CD4-positive, alpha-beta T cell treated with Interleukin-2 at 100 ng/mL for 4 hours (primary cell): Measurements from ENCODE around the gene HOXD13.

ENCODE experiments used
- DNase-seq: peaks from one replicate; pipeline ENCODE4 v3.0.0-alpha.2; 2020; ENCODE audit warnings: low spot score

The HOXD13 gene

DNA sequence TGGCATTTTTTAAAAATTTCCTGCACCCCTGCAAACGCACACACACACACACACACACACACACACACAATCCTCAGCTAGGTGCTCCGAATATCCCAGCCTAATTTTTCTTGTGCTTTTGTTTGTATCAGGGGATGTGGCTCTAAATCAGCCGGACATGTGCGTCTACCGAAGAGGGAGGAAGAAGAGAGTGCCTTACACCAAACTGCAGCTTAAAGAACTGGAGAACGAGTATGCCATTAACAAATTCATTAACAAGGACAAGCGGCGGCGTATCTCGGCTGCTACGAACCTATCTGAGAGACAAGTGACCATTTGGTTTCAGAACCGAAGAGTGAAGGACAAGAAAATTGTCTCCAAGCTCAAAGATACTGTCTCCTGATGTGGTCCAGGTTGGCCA, 1.8 kb downstream of the HOXD13 start:
- no peak for DNase-seq

DNA sequence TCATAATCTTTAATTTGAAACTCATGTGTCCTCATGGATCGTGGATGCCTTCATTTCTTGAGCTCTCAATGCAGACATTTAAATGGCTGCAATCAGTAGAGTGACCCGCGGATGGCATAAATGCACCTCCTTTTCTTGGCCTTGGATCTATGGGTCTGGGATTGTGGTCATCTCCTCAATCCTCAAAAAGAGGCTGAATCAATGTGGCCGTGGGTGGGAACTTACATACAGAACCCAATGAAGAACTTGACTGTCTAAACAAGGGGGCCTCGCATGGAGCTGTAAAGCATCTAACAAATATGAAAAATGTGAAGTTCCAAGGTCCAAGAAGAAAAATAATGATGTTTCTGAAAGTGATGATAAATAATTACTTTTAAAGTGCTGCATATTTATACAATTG, 2.9 kb downstream of the HOXD13 start:
- DNase-seq = no peak

DNA sequence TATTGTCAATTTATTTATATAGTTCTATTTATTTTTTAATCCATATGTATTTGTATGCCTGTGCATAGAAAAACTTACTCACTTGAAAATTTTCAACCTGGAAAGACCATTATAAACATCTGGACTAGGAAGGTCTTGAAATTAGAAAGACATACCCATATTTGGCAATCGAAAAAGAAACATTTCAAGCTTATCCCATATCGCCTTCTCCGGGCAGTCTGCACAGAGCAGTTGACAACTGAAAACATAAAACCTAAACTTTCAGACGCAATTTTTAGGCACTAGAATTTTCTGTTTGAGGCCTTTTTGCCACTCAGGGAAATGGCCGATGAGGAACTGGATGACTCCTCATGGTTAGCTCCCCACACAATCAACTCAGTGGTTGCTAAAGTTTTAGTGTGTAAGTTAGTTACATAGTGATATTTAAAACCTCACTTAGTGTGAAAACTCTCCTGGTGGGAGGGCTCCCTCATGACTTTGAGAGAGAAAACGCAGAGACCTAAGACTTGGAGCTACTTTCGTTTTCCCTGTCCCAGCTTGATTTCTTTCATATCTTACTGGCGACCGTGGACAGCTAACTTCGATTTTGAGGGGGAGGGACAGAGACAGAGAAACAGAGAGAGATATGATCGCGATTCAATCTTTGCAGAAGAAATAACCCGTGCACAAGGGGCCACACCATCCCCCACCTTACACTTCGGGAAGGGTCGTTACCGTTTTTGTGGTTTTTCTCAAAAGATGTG, 3.9 kb downstream of the HOXD13 start:
- no peak for DNase-seq

DNA sequence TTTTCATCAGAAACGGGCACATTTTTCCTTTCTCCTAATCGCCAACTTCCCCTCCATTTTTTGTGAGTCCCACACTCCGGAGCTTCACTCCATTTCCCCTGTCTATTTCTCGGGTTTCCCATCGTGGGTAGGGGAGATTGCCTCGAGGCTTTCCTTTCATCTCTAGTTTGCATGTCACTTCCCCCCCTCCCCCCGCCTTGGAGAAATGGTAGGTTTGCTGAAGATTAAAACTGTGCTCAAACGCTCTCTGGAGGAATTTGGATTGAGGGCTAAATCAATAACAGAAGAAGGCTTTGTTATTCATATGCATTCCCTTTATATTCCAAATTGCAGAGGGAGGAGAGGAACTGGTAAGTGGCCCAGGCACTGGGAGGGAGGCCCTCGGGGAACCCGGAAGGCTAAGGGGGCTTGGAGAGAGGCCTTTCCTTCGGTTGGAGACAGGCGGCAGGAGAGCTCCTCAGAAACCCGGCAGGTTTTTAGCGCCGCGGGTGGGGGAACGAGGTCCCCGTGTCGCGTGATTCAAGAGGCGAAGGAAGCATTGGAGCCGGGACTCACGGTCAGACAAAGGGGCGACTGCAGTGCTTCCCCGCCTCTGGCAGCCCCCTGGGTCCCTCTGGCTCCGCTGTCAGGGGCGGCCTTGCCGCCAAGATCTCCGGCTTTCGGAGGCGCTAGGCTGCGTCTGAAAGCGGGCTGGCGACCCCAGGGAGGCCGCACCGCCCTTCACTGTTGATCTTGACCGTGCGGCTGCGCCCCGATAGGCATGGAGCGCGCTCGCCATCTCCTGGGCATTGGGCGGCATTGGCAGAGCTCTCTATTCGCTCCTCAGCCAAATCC, 4.7 kb downstream of the HOXD13 start:
- peak; percentile 56 for DNase-seq

DNA sequence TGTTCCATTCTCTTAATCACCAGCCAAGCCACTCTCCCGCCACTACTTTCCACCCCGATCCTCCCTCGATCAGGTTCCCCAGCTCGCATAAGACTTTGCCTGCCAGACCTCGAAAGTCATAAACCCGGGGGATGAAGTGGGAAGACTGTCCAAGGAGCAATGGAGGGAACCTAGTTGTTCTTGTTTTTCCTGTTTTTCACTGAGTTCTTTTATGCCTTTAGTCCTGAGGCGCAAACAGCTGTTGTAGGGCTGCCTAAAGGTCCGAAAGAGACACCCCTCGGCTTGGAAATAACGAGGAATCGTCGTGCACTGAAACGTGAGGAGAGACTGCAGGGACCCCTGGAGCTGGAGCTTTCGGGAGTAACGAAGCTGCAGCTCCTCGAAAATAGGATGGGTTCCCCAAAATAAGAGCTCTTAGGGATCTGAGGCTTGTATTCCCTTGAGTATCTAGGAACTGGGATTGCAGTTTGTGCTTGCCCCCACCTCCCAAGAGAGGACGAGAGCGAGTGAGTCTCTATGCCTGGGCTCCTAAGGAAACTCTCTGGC, 5.4 kb downstream of the HOXD13 start:
- no peak for DNase-seq

DNA sequence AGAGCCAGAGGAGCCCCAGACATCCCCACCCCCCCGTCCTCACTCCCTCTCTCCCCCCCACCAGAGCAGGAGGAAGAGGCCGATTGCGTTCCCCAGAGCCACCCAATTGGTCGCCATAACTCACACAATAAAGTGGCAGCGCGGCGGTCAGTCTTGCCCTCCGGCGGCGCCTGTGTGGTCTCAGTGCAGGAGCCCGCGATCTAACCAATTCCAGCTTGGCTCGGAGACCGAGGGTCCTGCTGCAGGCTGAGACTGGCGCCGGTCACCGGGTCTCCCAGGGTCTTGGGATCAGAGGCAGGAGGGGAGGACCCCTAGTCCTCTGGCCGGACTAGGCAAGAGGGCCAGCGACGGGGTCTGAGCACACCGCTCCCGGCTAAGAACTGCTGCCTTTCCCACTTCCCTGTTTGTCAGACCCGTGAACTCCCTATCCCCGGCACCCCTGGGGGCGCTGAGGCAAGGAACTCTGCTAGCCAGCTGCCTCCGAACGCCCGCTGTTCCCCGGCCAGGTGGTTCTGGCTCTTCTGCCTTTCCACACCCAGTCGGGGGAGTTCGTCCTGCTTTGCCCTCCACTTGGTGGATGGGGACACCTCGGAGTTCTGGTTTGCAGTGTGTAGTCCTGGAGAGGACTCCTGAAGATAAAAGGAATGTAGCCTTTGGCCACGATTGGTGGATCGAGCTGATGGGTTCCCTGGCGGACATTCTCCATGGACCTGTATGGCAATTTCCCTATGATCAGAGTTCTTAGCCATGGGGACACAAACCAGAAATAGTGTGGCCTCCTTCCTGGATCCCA, 6.0 kb downstream of the HOXD13 start:
- DNase-seq = no peak

DNA sequence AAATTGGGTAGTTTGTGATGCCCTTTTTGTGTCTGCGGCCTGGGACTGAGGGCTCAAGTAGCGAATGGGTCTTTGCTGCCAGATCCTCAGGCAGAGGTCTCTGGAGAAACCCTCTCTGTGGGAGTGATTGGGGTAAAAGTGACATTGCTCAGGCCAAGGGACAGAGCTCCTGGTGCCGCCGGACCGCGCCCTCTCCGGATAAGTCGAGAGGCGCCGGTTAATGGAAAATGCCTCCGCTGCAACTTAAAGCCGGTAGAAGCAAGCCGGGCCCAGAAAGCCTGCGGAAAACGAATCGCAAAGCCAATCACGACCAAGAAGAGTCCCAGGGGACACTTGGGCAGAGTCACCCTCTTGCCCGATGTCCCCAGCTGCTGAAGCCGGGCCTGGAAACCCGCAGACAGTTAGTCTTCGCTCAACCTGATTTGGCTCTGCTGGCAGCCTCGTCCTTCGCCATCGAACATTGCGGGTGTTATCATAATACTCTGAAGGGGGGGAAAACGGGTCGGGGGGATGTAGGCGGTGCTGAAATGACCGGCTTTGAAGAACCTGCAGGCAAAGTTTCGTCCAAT, 6.7 kb downstream of the HOXD13 start:
- DNase-seq = no peak

DNA sequence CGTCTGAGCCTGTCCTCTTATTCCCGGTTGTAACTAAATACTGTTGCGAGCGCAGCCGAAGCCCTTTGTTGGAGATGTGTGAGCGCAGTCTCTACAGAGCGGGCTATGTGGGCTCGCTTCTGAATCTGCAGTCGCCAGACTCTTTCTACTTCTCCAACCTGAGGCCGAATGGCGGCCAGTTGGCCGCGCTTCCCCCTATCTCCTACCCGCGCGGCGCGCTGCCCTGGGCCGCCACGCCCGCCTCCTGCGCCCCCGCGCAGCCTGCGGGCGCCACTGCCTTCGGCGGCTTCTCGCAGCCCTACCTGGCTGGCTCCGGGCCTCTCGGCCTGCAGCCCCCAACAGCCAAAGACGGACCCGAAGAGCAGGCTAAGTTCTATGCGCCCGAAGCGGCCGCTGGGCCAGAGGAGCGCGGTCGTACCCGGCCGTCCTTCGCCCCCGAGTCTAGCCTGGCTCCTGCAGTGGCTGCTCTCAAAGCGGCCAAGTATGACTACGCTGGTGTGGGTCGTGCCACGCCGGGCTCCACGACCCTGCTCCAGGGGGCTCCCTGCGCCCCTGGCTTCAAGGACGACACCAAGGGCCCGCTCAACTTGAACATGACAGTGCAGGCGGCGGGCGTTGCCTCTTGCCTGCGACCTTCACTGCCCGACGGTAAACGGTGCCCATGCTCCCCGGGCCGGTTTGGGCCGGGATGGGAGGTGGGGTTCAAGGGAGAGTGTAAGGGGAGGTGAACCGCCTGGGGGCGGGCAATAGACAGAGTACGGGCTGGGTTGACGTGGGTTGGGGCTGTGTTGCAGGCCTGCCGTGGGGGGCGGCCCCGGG, 7.4 kb downstream of the HOXD13 start, which contains the start of gene HOXD12:
Gene HOXD12, plus strand, starts transcription at position 68 of the 819 bp plus-strand sequence. Its CDS starts 7 bp downstream, at position 75.
- no peak for DNase-seq

DNA sequence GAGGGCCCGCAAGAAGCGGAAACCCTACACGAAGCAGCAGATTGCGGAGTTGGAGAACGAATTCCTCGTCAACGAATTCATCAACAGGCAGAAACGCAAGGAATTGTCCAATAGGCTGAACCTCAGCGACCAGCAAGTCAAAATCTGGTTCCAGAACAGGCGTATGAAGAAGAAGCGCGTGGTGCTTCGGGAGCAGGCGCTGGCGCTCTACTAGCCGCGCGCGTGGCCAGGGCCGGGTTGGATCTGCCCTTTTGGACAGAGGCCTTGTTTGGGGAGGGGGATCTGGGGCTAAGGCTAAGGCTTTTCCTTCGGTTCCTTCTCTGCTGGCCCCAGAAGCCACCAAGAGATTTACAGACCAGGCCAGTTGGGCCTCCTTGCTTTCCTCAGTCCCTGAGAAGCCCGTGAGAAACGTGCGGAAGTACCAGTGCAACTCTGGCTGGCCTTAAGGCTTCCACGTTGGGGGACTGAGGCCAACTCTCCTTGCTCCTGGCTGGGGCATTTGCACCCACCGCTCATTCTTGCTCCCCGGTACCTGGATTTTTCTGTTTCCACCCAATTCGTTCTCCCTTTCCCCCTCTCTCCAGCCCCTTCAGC, 8.1 kb downstream of the HOXD13 start:
- no peak for DNase-seq

DNA sequence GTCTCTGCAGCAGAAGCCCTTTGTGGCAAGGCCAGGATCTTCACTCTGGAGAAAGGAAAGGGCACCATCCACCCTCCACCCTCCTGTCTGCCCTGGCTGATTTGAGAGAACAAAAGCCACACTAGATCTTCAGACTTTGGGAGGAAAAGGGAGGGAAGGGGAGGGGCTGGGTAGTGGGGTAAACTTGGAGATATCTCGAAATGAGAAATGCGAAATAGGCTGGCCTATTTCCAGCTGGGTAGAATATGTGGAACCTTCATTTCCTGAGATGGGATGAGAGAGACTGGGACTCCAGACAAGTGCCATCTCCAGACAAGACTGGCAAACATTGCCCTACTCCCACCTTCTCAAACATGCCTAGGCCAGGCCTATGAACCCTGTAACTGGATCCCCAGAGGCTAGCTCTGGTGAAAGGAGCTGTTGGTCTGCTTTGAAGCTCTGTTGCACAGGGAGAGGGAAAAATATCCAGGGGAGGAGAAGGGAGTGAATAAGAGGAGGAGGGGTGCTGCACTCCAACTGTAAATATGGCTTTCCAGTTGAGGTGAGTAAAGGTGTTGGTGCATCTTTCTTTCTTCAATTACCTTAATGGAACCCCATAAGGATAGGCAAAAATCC, 8.8 kb downstream of the HOXD13 start:
- DNase-seq = no peak

DNA sequence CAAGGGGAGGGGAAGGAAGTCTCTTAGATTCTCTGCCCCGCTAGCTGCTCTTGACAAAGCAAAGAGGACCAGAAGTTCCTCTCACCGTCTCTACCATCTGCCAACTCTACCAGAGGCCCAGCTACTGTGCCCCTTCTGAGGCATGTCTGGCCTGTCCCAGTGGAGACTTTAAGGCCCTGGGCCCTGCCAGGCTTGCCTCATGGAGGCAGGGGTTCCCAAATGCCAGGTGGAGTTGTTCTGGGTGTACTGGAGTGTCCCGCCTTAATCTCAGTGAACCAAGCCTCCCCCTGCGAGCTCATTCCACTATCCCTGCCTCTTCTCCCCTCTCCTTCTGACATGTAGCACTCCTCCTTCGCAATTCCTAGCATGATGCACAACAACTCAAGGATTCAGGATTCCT, 9.3 kb downstream of the HOXD13 start:
- no peak for DNase-seq

DNA sequence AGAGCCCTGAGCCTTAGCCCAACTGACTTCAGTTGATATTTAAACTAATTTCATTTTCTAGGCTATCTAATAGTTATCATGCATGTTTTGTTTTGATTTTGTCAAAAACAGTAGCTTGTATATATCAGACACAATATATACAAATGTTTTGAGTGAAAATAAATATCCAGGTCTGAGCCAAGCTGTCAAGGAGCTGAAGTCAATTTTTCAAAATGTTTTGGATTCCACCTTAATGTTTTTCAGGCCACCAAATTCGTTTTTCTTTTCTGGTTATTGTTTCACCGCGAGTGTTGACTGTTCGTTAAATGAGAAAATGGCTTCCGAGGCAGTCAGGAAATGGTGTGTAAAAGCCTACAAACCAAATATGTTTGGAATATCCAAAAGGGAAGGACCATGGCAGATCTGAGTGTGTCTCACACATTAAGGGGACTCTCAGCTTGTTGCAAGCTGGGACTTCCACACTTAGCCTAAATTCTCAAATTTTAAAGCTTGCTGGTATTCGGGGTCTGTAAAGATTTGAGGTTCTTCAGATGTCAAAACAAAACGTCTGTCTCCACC, 9.9 kb downstream of the HOXD13 start:
- DNase-seq = no peak

DNA sequence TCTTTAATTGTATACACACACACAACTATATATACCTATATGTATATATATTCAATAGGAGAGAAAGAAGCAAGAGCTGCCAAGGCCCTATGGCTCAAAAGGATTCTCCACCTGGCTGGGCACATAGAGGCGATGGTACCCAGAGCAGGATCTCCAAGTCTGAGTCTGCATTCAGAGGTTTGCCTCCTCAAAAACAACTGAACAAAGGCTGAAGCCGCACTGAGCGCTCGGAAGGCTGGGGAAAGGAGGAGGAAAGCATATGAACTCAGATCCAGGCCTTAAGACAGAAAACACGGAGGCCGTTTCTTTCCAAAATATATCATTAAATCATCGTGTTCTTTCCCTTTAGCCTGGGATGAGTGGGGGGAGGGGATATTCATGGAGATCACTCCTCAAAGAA, 10.7 kb downstream of the HOXD13 start:
- DNase-seq = no peak

DNA sequence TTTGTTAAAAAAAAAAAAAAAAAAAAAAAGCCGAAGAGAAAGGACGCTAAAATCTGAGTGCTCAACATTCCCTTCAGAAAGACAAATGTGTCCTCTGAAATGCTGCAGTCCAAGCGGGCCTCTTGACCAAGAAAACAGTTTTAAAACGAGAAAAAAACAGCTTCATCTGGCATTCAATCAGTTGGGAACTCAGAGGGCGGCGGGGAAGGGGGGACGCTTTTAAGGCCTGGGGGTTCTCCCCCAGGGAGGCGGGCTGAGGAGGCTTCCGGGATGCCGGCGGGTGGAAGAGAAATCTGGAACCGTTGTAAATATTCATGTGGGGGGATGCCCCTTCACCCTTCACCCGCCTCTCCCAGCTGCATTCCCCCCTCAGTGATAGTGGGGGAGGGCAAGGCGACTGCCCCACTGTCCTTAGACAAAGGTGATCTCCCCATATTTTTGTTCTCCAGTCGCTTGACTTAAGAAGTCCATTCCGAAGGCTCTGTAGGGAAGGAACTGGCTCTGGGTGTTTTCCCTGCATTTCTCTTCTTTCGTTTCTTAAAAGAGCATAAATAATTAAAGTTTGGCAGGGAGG, 11.3 kb downstream of the HOXD13 start:
- DNase-seq = no peak

DNA sequence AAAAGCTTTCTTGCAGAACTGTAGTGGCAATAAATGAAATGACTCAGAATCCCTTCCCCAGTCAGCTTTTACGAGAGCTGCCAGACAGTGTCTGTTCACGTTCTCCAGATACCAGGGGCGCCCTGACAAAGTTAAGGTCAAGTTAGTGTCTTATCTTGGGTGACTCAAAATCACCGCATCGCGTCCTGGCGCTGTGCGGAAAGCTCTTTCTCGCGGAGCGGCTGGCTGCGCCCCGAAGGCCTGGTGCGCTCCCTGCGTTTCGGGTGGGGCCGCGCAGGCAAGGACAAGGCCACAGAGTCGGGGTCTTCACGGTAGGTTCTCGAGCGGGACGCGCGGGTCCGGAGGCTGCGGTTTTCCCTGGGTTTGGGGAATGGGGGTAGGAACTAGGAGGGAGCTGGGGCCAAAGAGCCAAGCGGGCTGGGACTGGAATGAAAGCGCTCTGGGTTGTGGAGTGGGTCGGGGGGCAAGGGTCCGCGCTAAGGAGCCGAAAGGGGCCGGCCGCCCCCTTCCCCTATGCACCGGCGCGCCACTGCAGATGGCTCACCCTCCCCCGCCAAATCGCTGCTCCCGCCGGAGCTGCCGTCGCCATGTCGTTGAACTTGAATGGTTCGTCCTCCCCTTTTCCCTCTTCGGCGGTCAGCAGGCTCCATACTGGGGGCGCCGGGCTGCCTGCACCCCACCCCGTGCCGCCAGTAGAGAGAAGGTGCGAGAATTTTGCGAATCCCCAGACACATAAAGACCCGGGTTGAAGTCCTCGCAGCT, 12.0 kb downstream of the HOXD13 start:
- DNase-seq = no peak

DNA sequence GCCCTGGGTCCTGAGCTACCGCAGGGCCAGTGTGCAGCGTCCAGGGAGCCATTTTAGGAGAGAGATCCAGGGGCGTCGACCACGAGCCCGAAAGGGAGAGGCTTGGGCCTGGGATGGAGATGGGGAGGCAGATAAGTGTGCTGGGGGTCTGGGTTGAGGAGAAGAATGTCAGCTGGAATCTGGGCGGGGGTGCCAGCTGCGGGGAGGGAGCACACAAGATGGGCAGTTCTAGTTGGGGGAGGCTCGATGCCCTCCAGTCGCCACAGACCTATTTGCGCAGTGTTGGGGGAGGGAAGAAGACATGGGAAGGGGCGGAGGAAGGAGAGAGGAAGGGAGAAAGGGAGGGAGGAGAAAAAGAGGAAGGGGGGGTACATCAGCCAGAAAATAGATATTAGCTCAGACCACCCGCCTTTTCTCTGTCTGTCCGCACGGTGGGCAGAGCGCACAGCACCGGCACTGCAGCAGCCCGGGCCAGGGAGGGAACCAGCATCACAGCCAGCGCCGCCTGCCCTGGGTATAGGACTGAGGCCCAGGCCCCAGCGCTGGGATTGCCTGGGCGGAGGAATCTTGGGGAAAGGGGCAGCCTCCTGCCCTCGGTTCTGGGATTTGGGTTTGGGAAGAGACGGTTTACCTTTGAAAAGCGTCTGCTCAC, 12.7 kb downstream of the HOXD13 start:
- DNase-seq = no peak

DNA sequence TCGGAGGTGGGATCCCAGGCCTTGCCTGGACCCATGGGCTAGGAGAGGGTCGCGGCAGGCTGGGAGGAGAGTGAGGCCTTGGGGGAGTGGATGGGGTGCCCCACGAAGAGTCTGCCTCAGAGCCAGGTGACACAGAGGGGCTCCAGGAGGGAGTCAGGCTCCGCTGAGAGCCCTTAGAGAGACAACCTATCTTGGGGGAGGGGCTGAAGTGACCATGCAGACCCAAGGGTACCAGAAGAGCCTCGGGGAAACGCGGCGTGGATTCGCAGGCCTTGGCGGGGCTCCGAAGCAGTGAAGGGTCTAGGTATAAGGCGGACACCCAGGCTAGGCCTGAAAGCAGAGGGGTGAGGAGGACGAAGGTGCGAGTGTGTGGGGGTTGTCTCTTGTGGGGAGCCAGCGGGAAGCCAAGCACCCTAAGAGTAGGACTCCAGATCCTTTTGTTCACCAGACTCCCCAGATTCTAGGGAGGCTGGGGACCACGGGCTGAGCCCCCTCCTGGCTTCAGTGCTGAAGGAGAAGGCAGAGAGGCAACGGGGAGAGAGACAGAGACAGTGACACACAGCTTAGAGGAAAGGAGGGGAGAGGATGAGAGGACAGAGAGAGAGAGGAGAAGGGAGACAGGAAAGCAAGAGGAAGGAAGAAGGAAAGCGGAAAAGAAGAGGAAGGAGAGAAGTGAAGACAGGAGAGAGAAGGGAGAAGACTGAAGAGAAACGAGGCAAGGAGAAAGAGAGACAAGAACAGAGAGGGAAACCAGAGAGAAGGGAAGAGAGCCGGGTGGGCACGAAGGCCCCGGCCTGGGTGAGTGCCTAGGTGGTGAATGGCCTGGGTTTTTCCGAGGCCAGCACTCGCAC, 13.4 kb downstream of the HOXD13 start:
- DNase-seq = no peak
